HEK293T (cell line): ENCODE results near the gene DMTF1.

Source experiments
- ELF4 ChIP-seq: fragments of 450-650 bp; IDR thresholded peaks from 2 replicates; pipeline ENCODE4 v1.6.1; 2017; ENCODE audit warnings: antibody characterized with exemption
- FOXA1 ChIP-seq: fragments of 450-650 bp; IDR thresholded peaks from 2 replicates; pipeline ENCODE4 v1.6.1; 2016; ENCODE audit warnings: mild to moderate bottlenecking
- HDGF ChIP-seq: fragments of 450-650 bp; IDR thresholded peaks from 2 replicates; pipeline ENCODE4 v1.6.1; 2017; ENCODE audit warnings: antibody characterized with exemption, borderline replicate concordance
- NFRKB ChIP-seq: fragments of 450-650 bp; IDR thresholded peaks from 2 replicates; pipeline ENCODE4 v1.6.1; 2016; ENCODE audit warnings: mild to moderate bottlenecking, moderate library complexity
- PKNOX1 ChIP-seq: fragments of 450-650 bp; IDR thresholded peaks from 2 replicates; pipeline ENCODE4 v1.6.1; 2016
- SP1 ChIP-seq: fragments of 450-650 bp; IDR thresholded peaks from 2 replicates; pipeline ENCODE4 v1.6.1; 2017
- SUZ12 ChIP-seq: fragments of 450-650 bp; IDR thresholded peaks from 2 replicates; pipeline ENCODE4 v1.6.1; 2016; ENCODE audit warnings: mild to moderate bottlenecking
- TARDBP ChIP-seq: fragments of 450-650 bp; IDR thresholded peaks from 2 replicates; pipeline ENCODE4 v1.6.1; 2016
- ZNF384 ChIP-seq: fragments of 450-650 bp; IDR thresholded peaks from 2 replicates; pipeline ENCODE4 v1.6.1; 2016

DNA sequence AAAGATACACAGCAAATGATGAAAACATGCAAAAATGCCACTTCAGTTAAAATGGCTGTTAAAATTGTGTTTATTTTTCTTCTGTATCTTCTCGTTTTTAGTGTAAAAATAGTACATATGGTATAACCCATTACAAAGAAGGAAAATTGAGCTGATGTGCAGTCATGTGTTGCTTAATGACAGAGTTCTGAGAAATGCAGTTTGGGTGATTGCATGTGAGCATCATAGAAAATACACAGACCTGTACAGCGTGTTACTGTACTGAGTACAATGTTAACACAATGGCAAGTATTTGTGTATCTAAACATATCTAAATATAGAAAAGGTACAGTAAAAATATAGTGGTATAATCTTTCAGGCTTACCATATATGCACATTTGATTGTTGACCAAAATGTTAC, 7.3 kb downstream of the DMTF1 start:
- no peak for TF ChIP-seq ZNF384
- TF ChIP-seq NFRKB: no peak
- TF ChIP-seq SP1: no peak
- TF ChIP-seq SUZ12: no peak
- no peak for TF ChIP-seq TARDBP
- TF ChIP-seq HDGF: no peak
- no peak for TF ChIP-seq ELF4
- TF ChIP-seq PKNOX1: no peak
- no peak for TF ChIP-seq FOXA1
